Activated CD4-positive, alpha-beta memory T cell treated with anti-CD3 and anti-CD28 coated beads, Interleukin-2, amount 10 ng/mL, durations not matched to agents 7 days and 5 days (primary cell): ENCODE results near the gene MZB1. TPM values are rescaled to one million over a fixed set of nuclear protein-coding genes. Genes with fewer than 3 reads are reported as not detected.
A peak's percentile ranks its signal among the peaks of the same experiment; 100 is the strongest.
"Not testable (repeated sequence)": the region's sequence is repeated elsewhere in the genome, so short reads cannot be mapped to it uniquely, and the experiment has no call there.

ENCODE experiments used
- CTCF ChIA-PET: fragments of 350-600 bp; sonication (Branson Sonifier 250); formaldehyde crosslinking; loops from one replicate; lab custom pipeline; 2021; ENCODE audit warnings: antibody characterized with exemption, inconsistent platforms; lab: Charles Lee
- POLR2A ChIA-PET: fragments of 350-600 bp; sonication (Branson Sonifier 250); formaldehyde crosslinking; loops from one replicate; lab custom pipeline; 2021; ENCODE audit warnings: antibody characterized with exemption; lab: Charles Lee
- DNase-seq: peaks from one replicate; pipeline ENCODE4 v3.0.0-alpha.2; 2020
- H3K27ac Mint-ChIP-seq: one replicate; pipeline ENCODE4 v1.8.0; 2021; ENCODE audit warnings: mild to moderate bottlenecking, mixed read lengths
- H3K27me3 Mint-ChIP-seq: one replicate; pipeline ENCODE4 v1.8.0; 2021; ENCODE audit warnings: mixed read lengths
- H3K36me3 Mint-ChIP-seq: one replicate; pipeline ENCODE4 v1.8.0; 2021; ENCODE audit warnings: low read depth, mixed read lengths
- H3K4me1 Mint-ChIP-seq: one replicate; pipeline ENCODE4 v1.8.0; 2021; ENCODE audit warnings: mixed read lengths
- H3K4me3 Mint-ChIP-seq: one replicate; pipeline ENCODE4 v1.8.0; 2021; ENCODE audit warnings: mild to moderate bottlenecking, mixed read lengths
- H3K9me3 Mint-ChIP-seq: one replicate; pipeline ENCODE4 v1.8.0; 2021; ENCODE audit warnings: mixed read lengths
- total RNA-seq, 2 experiments: library from RNA; stranded (reverse); gene quantifications; one replicate each; pipeline ENCODE4 v1.2.3, GENCODE V29; 2021

The MZB1 gene
- total RNA-seq, 2 experiments from 2014 or later: 48.1 TPM

DNA sequence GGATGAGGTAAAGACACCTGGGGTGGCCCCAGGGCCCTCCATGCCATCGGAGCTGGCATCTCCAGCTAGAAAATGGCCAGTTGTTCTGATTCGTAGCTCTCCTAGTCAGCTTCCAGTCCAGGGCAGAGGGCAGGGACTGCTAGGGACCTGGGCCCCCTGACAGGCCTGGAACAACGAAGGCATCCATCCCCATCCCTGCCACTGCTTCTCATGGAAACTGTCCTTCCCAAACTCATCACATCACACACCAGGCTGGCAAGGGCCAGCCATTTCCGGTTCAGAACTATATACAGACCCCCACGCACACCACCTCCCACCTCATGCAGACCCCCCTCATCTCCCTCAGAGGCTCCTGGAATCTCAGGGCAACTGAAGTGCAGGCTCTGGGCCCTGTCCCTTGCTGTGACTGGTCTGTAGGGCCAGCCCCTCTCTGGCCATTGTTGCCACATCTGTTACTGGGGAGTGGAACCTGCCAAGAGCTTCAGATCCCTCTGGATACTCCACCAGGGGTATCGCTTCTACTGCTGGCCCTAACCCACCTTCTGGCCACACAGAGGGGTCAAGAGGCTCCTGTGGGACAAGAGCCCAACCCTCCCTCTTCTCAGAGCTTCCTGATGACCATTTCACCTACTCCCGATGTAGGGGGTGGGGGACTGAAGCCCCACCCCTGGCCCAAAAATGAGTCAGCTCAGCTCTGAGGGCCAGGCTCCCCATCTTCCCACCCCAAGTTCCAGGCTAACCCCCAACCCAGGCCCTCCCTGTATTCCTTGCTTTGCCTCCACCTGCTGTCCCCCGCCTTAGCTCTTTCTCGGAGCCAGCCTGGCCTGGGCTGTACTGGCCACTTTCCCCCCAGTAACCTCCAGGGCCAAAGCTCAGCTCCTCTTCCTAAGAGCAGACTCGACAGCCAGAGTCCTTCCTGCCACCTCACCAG, 1.2 kb upstream of the MZB1 start:
- ChIA-PET CTCF (interaction anchor here (0.6 to 5.2 kb wide), 10 partner anchors 9 to 139 kb away, joined by 3 to 26 read pairs (median 6); partner anchors contain the start of genes PAIP2 and SPATA24), POLR2A (interaction anchor here (0.9 to 10.9 kb wide), 29 partner anchors 9 to 848 kb away, joined by 3 to 122 read pairs (median 5); partner anchors contain the start of genes ETF1, HSPA9, MATR3 and PAIP2)
- Mint-ChIP-seq H3K4me1 (peaks cover 64% of the 10 kb centered on the region), H3K36me3 (peaks cover 14% of the 10 kb centered on the region), H3K27me3 (no peaks in the 10 kb centered on the region), H3K27ac (peak overlapping the region; percentile 99), H3K9me3 (no peaks in the 10 kb centered on the region), H3K4me3 (peak overlapping the region; percentile 99)
- no peak for DNase-seq

DNA sequence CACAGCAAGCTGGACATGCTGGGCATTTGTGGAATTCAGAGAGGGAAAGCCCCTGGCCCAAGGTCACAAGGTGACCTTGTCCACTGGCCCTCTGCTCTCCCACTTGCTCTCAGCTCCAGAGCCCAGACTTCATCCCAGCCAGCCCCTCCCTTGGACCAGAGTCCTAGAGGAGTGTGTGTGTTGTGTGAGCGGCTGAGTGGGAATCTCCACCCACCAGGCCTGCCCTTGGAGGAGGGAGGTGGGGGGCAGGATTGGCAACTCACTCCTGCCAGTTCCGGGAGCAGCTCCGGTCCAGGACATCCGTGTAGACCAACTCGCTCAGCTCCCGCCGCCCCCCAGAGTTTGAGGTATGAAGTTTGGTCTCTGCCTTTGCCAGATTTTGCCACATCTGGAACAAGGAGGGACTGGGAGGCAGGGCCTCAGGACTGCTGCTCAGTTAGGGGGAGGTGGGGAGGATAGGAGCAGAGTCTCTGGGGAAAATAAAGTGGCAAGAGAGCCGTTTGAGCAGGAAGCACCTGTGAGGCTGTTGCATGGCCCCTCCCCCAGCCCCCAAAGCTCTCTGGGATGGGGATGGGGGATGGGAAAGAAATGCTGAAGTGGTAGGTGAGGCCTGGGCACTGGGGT, 1.4 kb downstream of the MZB1 start:
- peaks cover 14% of the 10 kb centered on the region for H3K36me3 Mint-ChIP-seq
- ChIA-PET CTCF (interaction anchor here (0.5 kb wide), 1 partner anchor 795 kb away, joined by 4 read pairs; no protein-coding TSS in a partner anchor), POLR2A (interaction anchor here (0.6 to 10.9 kb wide), 7 partner anchors 12 to 175 kb away, joined by 3 to 122 read pairs (median 5); partner anchors contain the start of genes MATR3, PAIP2, SPATA24 and UBE2D2)
- H3K27me3 Mint-ChIP-seq: no peaks in the 10 kb centered on the region
- H3K27ac Mint-ChIP-seq: peak overlapping the region; percentile 52
- peaks cover 75% of the 10 kb centered on the region for H3K4me1 Mint-ChIP-seq
- no peak for DNase-seq
- H3K9me3 Mint-ChIP-seq: no peaks in the 10 kb centered on the region
- H3K4me3 Mint-ChIP-seq: peak overlapping the region; percentile 99

DNA sequence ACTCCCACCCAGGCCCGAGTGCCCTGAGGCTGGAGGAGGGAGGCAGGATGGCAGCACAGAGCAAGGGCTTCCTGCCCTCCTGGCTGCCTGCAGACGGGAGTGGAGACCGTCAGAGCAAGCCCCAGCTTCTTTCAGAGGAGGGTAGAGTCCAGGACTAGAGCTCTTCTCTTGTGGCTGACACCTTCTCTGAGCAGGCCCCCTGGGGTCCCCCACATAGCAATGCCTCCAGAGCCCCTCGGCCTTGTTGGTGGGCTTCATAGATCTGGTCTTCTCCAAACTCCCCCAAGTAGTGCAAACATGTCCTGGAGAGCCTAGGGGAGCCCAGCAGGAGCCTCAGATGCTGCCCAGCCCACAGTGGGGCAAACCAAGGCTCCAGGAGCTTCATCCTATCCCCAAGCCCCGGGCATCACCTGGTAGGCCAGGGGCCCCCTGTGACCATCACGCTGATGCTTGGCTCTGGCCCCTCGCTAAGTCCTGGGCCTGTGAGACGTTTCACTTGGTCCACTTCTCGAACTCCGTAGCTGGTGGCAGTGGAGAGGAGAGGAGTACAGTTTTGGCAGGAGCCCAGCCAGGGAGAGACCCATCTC, 2.0 kb downstream of the MZB1 start:
- H3K27me3 Mint-ChIP-seq: no peaks in the 10 kb centered on the region
- H3K36me3 Mint-ChIP-seq: peaks cover 14% of the 10 kb centered on the region
- DNase-seq: no peak
- peak overlapping the region; percentile 49 for H3K27ac Mint-ChIP-seq
- H3K4me3 Mint-ChIP-seq: peak overlapping the region; percentile 99
- H3K4me1 Mint-ChIP-seq: peaks cover 75% of the 10 kb centered on the region
- H3K9me3 Mint-ChIP-seq: no peaks in the 10 kb centered on the region
- POLR2A ChIA-PET: interaction anchor here (0.7 to 10.9 kb wide), 7 partner anchors 11 to 174 kb away, joined by 3 to 122 read pairs (median 5); partner anchors contain the start of genes MATR3, PAIP2, SPATA24 and UBE2D2
- CTCF ChIA-PET: interaction anchor here (0.5 to 1.3 kb wide), 2 partner anchors 46 to 795 kb away, joined by 4 read pairs; partner anchors contain the start of gene PAIP2

DNA sequence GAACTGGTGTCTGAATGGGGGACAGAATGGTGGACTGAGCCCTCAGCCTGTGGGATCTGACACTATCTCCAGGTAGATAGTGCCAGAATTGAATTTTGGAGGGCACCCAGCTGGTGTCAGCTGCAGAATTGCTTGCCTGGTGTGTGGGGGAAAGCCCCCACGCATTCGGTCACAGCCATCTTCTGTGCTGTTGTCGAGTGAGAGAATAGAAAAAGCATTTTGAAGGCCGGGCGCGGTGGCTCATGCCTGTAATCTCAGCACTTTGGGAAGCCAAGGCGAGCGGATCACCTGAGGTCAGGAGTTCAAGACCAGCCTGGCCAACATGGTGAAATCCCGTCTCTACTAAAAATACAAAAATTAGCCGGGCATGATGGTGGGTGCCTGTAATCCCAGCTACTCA, 2.8 kb downstream of the MZB1 start:
- not testable (repeated sequence) for H3K4me3 Mint-ChIP-seq, DNase-seq, H3K27me3 Mint-ChIP-seq, H3K9me3 Mint-ChIP-seq
- peaks cover 14% of the 10 kb centered on the region for H3K36me3 Mint-ChIP-seq
- H3K4me1 Mint-ChIP-seq: peaks cover 75% of the 10 kb centered on the region
- ChIA-PET CTCF (interaction anchor here (1.0 to 1.3 kb wide), 2 partner anchors 45 to 127 kb away, joined by 3 to 4 read pairs; partner anchors contain the start of gene PAIP2), POLR2A (interaction anchor here (0.9 to 10.9 kb wide), 6 partner anchors 16 to 175 kb away, joined by 3 to 122 read pairs (median 6); partner anchors contain the start of genes MATR3, PAIP2, SPATA24 and UBE2D2)
- H3K27ac Mint-ChIP-seq: peak overlapping the region; percentile 49

DNA sequence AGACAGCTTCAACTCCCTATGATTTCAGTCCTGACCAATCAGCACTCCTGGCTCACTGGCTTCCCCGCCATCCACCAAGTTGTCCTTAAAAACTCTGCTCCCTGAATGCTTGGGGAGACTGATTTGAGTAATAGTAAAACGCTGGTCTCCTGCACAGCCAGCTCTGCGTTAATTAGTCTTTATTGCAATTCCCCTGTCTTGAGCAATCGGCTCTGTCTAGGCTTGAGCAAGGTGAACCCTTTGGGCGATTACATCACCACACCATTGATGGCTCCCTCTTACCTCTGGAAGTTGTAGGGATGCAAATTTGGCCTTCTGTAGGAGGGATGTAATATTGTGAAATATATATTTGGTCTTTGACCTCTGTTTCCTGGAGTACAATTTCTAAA, 3.7 kb downstream of the MZB1 start:
- H3K36me3 Mint-ChIP-seq: peaks cover 9% of the 10 kb centered on the region
- CTCF ChIA-PET: interaction anchor here (1.0 kb wide), 1 partner anchor 128 kb away, joined by 3 read pairs; no protein-coding TSS in a partner anchor
- no peaks in the 10 kb centered on the region for H3K27me3 Mint-ChIP-seq
- no peaks in the 10 kb centered on the region for H3K9me3 Mint-ChIP-seq
- no peak for DNase-seq
- peaks cover 66% of the 10 kb centered on the region for H3K4me1 Mint-ChIP-seq
- peak overlapping the region; percentile 70 for H3K4me3 Mint-ChIP-seq
- H3K27ac Mint-ChIP-seq: peak overlapping the region; percentile 88
- POLR2A ChIA-PET: interaction anchor here (0.9 to 10.9 kb wide), 6 partner anchors 9 to 176 kb away, joined by 3 to 122 read pairs (median 6); partner anchors contain the start of genes MATR3, PAIP2 and SPATA24

DNA sequence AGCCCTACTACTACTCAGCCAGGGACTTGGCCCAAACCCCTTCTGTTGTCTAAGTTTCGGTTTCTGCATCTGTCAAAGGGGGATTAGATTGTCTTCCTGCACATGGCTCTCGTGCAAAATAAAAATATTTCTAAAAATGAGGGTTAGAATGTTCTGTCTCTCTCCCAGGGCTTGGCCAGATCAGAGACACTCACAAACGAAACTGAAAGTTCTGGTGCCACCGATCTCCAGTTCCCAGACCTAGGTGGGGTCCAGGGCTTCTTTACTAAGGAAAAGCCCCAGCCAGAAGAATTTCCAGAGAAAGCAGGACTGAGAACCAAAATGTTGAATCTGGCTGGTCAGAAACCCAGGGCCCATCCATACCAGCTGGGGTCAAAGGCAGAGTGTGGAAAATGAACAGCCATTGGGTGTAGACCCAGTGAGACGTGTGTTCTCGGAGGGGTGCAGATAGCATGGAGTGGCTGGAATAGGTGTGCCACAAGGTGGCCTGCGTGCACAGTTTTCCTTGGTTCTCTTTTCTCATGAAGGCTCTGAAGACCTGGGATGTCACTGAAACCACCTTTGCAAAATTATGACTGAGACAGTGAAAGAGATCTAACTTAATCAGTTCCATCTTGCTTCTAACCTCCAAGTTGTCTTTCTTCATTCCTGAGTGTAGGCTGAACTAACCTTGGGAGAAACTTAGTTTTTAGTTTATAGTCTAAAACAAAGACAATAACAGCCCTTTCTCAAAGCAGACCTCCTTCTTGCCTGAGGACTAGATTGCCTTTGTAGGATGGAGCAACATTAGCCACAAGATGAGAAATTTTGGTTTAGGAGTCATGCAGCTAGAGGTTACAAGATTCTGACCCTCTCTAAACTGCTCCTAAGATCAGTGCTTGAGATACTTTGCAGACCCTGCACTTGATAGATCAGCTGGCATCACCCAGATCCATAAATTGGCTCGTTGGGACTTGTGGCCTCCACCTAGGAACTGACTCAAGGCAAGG, 4.4 kb downstream of the MZB1 start:
- Mint-ChIP-seq H3K4me3 (peak overlapping the region; percentile 70), H3K4me1 (peaks cover 59% of the 10 kb centered on the region), H3K9me3 (no peaks in the 10 kb centered on the region), H3K36me3 (peaks cover 9% of the 10 kb centered on the region), H3K27ac (peak overlapping the region; percentile 88), H3K27me3 (no peaks in the 10 kb centered on the region)
- ChIA-PET POLR2A (interaction anchor here (0.9 to 10.9 kb wide), 7 partner anchors 8 to 177 kb away, joined by 3 to 122 read pairs (median 5); partner anchors contain the start of genes MATR3, PAIP2 and SPATA24), CTCF (interaction anchor here (1.0 kb wide), 1 partner anchor 129 kb away, joined by 3 read pairs; no protein-coding TSS in a partner anchor)
- peak; percentile 54 for DNase-seq

DNA sequence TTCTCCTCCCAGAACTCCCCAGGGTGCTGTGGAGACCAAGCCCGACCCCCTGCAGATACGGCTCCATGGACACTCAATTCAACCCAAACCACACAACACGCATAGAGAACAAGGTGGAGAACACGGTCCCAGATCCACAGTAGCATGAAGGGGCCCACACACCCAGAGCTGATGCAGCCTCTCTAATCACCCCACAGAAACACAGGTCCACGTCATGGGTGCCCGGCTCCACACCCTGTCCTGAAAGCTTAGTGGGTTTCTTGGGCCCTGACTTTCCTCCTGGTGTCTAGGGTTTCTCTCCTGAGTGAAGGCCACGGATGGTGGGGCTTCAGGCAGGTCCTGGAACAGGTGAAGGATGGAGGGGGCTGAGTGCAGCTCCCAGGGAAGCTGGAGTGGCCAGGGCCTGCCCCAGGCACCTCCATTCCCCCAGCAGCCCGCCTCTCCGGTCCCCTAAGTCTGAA, 5.1 kb downstream of the MZB1 start:
- no peak for DNase-seq
- Mint-ChIP-seq H3K27me3 (no peaks in the 10 kb centered on the region), H3K27ac (peak overlapping the region; percentile 88), H3K9me3 (no peaks in the 10 kb centered on the region), H3K36me3 (peaks cover 8% of the 10 kb centered on the region), H3K4me3 (peak overlapping the region; percentile 70), H3K4me1 (peaks cover 52% of the 10 kb centered on the region)
- ChIA-PET CTCF (interaction anchor here (1.1 kb wide), 1 partner anchor 42 kb away, joined by 4 read pairs; no protein-coding TSS in a partner anchor), POLR2A (interaction anchor here (1.2 to 3.7 kb wide), 3 partner anchors 19 to 91 kb away, joined by 4 to 12 read pairs (median 5); partner anchors contain the start of genes MATR3, PAIP2 and SPATA24)

DNA sequence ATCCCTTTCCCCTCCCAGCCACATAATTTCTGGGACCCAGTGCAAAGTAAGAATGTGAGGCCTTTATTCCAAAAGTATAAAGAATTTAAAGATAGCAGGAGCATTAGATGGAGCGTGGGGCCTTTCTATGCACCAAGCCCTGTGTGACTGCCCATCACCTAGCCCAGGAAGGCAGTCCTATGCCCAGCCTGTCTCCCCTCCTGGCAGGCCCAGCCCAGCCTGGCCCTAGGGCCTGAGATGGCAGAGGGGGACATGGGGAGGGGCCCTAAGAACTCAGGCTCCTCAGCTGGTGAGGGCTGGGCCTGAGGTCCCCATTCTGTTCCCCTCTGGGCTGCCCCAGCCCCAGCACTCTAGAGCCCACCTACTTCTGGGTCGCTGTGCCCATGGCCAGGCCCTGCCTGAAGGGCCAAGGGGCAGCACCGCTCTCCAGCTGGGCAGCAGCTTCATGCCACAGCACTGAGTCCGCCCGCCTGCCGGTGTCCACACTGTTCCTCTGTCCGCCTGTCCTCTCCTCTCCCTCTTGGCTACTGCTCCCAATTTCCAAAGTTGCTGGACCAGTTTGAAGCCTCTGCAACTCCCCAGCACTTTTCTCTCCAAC, 5.6 kb downstream of the MZB1 start:
- Mint-ChIP-seq H3K27ac (peak overlapping the region; percentile 88), H3K27me3 (no peaks in the 10 kb centered on the region), H3K4me1 (peaks cover 50% of the 10 kb centered on the region), H3K36me3 (peaks cover 4% of the 10 kb centered on the region), H3K9me3 (no peaks in the 10 kb centered on the region), H3K4me3 (peak overlapping the region; percentile 70)
- DNase-seq: no peak
- ChIA-PET POLR2A (interaction anchor here (1.2 to 1.4 kb wide), 2 partner anchors 43 to 90 kb away, joined by 4 to 5 read pairs; partner anchors contain the start of genes MATR3 and PAIP2), CTCF (interaction anchor here (1.1 kb wide), 1 partner anchor 42 kb away, joined by 4 read pairs; no protein-coding TSS in a partner anchor)

DNA sequence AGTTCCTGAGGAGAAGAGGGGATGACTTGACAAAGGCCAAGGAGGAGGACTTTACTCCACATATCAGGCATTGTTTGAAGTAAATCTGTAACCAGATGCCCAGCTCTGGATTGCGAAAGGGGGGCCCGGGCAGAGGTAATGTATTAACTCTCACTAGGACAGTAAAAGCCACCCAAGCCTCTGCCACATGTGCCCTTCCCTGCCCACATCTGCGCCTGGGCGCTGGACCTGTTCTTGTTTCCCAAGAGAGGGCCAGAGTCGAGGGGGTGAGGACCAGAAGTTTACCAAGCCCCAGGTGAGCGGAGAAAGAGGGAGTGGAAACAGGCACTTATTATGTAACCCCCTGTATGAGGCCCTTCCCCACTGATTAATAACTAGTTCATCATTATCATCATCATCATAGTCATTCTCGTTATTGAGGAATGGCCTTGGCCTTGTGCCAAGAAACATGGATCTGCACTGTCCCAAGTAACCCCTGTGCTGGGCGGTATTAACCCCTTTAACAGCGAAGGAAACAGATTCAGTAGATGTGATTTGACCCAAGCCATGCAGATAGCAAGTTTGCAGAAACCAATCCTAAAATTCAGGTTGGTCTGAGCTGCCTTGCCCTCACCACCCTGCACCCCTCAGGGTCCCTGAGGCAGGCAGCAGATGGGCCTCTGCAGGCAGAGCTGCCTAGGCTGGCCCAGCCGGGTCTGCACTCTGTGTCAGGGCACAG, 6.3 kb downstream of the MZB1 start, which contains the start of gene SLC23A1:
SLC23A1 (minus strand) TSS at position 23 of the 718 bp plus-strand sequence. CDS start 44 bp downstream, outside the sequence.
- ChIA-PET POLR2A (interaction anchor here (1.2 to 1.4 kb wide), 4 partner anchors 33 to 90 kb away, joined by 4 to 5 read pairs (median 4); partner anchors contain the start of genes MATR3 and PAIP2), CTCF (interaction anchor here (1.1 kb wide), 1 partner anchor 41 kb away, joined by 4 read pairs; no protein-coding TSS in a partner anchor)
- Mint-ChIP-seq H3K27me3 (no peaks in the 10 kb centered on the region), H3K4me1 (peaks cover 49% of the 10 kb centered on the region), H3K36me3 (peaks cover 4% of the 10 kb centered on the region), H3K4me3 (no peak within 1 kb of the TSS), H3K27ac (peak within 1 kb of the TSS; percentile 88), H3K9me3 (no peaks in the 10 kb centered on the region)
- DNase-seq: no peak

DNA sequence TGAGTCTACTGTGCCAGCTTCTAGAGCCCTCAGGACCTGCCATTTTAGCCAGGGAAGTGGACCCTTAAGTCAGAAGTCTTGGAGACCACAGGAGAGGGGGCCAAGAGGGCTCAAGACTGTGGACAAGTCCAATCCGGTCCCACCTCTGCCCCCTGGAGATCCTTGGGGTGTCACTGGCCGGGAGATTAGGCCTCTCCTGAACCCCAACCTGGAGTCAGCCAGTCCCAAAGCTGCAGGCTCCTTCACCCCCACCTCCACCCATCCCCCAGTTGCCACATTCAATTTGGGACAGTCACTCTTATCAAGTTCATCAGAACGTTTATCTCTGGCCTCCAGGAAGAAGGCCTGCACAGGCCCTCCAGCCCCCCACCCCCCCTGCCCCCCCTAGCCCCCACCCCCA, 6.9 kb downstream of the MZB1 start:
- Mint-ChIP-seq H3K9me3 (no peaks in the 10 kb centered on the region), H3K27ac (no peak overlapping the region), H3K27me3 (no peaks in the 10 kb centered on the region), H3K4me3 (no peak overlapping the region), H3K4me1 (peaks cover 43% of the 10 kb centered on the region), H3K36me3 (no peaks in the 10 kb centered on the region)
- ChIA-PET POLR2A (interaction anchor here (1.3 kb wide), 2 partner anchors 34 to 41 kb away, joined by 4 read pairs; partner anchors contain the start of gene PAIP2), CTCF (no interaction called here)
- DNase-seq: no peak
